HepG2 (cell line): ENCODE measurements around the gene URGCP. TPM values are rescaled to one million over a fixed set of nuclear protein-coding genes. Genes with fewer than 3 reads are reported as not detected.
A peak's percentile ranks its signal among the peaks of the same experiment; 100 is the strongest.

Source experiments
- ARID5B ChIP-seq: IDR thresholded peaks from 2 replicates; pipeline ENCODE4 v1.4.0; 2020; ENCODE audit warnings: mild to moderate bottlenecking, missing genetic modification reagents
- ETV6 ChIP-seq: sonication (generic); formaldehyde crosslinking; conservative IDR thresholded peaks from 2 replicates; pipeline ENCODE4 v1.4.0; 2020; ENCODE audit warnings: missing genetic modification reagents
- FOXK1 ChIP-seq: sonication (generic); formaldehyde crosslinking; IDR thresholded peaks from 2 replicates; pipeline ENCODE4 v1.4.0; 2020; ENCODE audit warnings: low read depth, missing genetic modification reagents, borderline replicate concordance
- FOXO1 ChIP-seq: sonication (generic); formaldehyde crosslinking; IDR thresholded peaks from 2 replicates; pipeline ENCODE4 v1.4.0; 2020; ENCODE audit warnings: missing genetic modification reagents
- FUBP1 ChIP-seq: sonication (generic); formaldehyde crosslinking; IDR thresholded peaks from 2 replicates; pipeline ENCODE4 v1.5.1; 2020; ENCODE audit warnings: missing genetic modification reagents, mild to moderate bottlenecking, borderline replicate concordance
- KLF9 ChIP-seq: IDR thresholded peaks from 2 replicates; pipeline ENCODE4 v1.6.1; 2016; ENCODE audit warnings: low read depth
- MATR3 ChIP-seq: sonication (generic); formaldehyde crosslinking; IDR thresholded peaks from 2 replicates; pipeline ENCODE4 v1.4.0; 2020; ENCODE audit warnings: missing genetic modification reagents
- MXD4 ChIP-seq: IDR thresholded peaks from 2 replicates; pipeline ENCODE4 v1.6.1; 2016; ENCODE audit warnings: mild to moderate bottlenecking, missing biosample characterization, missing genetic modification reagents
- NONO ChIP-seq, 2 experiments: fragments of 450-650 bp in 1 of 2; sonication (generic) in 1 of 2; formaldehyde crosslinking in 1 of 2; IDR thresholded peaks in 1 of 2; conservative IDR thresholded peaks in 1 of 2; 2 replicates each; pipeline versions ENCODE4 v1.6.1 to v1.8.0; 2017 to 2022; ENCODE audit warnings: mild to moderate bottlenecking in 1 of 2, missing genetic modification reagents in 1 of 2, moderate library complexity in 1 of 2
- PAWR ChIP-seq: sonication (generic); formaldehyde crosslinking; IDR thresholded peaks from 2 replicates; pipeline ENCODE4 v1.4.0; 2020; ENCODE audit warnings: missing genetic modification reagents, mild to moderate bottlenecking, borderline replicate concordance
- SRY ChIP-seq: sonication (generic); formaldehyde crosslinking; IDR thresholded peaks from 2 replicates; pipeline ENCODE4 v1.8.0; 2022; ENCODE audit warnings: mild to moderate bottlenecking, missing genetic modification reagents
- SUZ12 ChIP-seq: fragments of 150-350 bp; IDR thresholded peaks from 2 replicates; pipeline ENCODE4 v1.6.1; 2014; ENCODE audit warnings: low read depth, low read length
- ZGPAT ChIP-seq: IDR thresholded peaks from 2 replicates; pipeline ENCODE4 v1.6.1; 2016; ENCODE audit warnings: mild to moderate bottlenecking
- ZKSCAN5 ChIP-seq: sonication (generic); formaldehyde crosslinking; IDR thresholded peaks from 2 replicates; pipeline ENCODE4 v1.5.1; 2020; ENCODE audit warnings: mild to moderate bottlenecking, missing genetic modification reagents
- ZKSCAN8 ChIP-seq: IDR thresholded peaks from 2 replicates; pipeline ENCODE4 v1.6.1; 2016; ENCODE audit warnings: borderline replicate concordance, missing genetic modification reagents, missing compliant biosample characterization
- ZNF33B ChIP-seq: sonication (generic); formaldehyde crosslinking; IDR thresholded peaks from 2 replicates; pipeline ENCODE4 v1.5.1; 2020; ENCODE audit warnings: mild to moderate bottlenecking, missing genetic modification reagents
- ZNF569 ChIP-seq: sonication (generic); formaldehyde crosslinking; IDR thresholded peaks from 2 replicates; pipeline ENCODE4 v1.5.0; 2020; ENCODE audit warnings: mild to moderate bottlenecking, missing genetic modification reagents, moderate library complexity, borderline replicate concordance
- ZNF572 ChIP-seq: sonication (generic); formaldehyde crosslinking; IDR thresholded peaks from 2 replicates; pipeline ENCODE4 v1.5.1; 2020; ENCODE audit warnings: mild to moderate bottlenecking, missing genetic modification reagents
- ZNF672 ChIP-seq: sonication (generic); formaldehyde crosslinking; IDR thresholded peaks from 2 replicates; pipeline ENCODE4 v1.8.1; 2022; ENCODE audit warnings: missing genetic modification reagents
- polyA plus RNA-seq, 8 experiments: library from polyadenylated mRNA; depleted of rRNA in 3 of 8; stranded (reverse) in 7 of 8; unstranded in 1 of 8; fragments of >200 nt; fragmentation: Illumina TruSeq in 4 of 8; extraction: Trizol in 4 of 8; gene quantifications; 2 replicates each; pipeline versions ENCODE4 v1.2.1 to v1.2.3, GENCODE V29; 2011 to 2016; ENCODE audit warnings: low read depth in 4 of 8, missing spikeins in 1 of 8, mixed read lengths in 1 of 8; ENCODE audit not compliant: insufficient read depth in 1 of 8
- total RNA-seq, 5 experiments: library from RNA; depleted of rRNA; stranded (reverse); fragments of >200 nt; fragmentation: Illumina TruSeq; extraction: Trizol; gene quantifications; 2 replicates each; pipeline ENCODE4 v1.2.3, GENCODE V29; 2016; ENCODE audit warnings: low read depth in 1 of 5

URGCP gene
- total and polyA plus RNA-seq, 2 of the 13 experiments (the other 11 are each of a cell fraction or from before 2014, with no cell fraction given) = 22.3 to 25.8 TPM

GRCh38 chr7:43869006-43869866, 37.2 kb downstream of the URGCP start, which contains the start of gene MRPS24 (continued):
- 0 out of 2 replicates have a peak, but pooled peaks have one; percentile 65 for TF ChIP-seq FUBP1 (CRISPR knock-in tag)
- no peak for TF ChIP-seq ZNF572 (CRISPR knock-in tag)
- no peak for TF ChIP-seq NONO (IDR thresholded peaks at IDR 0.05)
- peak; percentile 94 for TF ChIP-seq NONO (CRISPR knock-in tag; conservative IDR thresholded peaks at IDR 0.05)
- TF ChIP-seq SRY (CRISPR knock-in tag) = no peak
- TF ChIP-seq ZKSCAN8 (CRISPR knock-in tag) = no peak
- no peak; the same call in none of the 2 replicates for TF ChIP-seq ARID5B
- no peak for TF ChIP-seq ZNF33B
- no peak for TF ChIP-seq PAWR (CRISPR knock-in tag)
- 0 out of 2 replicates have a peak, but pooled peaks have one; percentile 59 for TF ChIP-seq KLF9
- TF ChIP-seq ETV6 = peak; percentile 36; the same call in 1 of the 2 replicates
- no peak for TF ChIP-seq MATR3 (CRISPR knock-in tag)
- no peak for TF ChIP-seq ZNF569 (CRISPR knock-in tag)
- TF ChIP-seq FOXO1 (CRISPR knock-in tag) = 0 out of 2 replicates have a peak, but pooled peaks have one; percentile 11
- no peak for TF ChIP-seq FOXK1 (CRISPR knock-in tag)
- TF ChIP-seq MXD4 = peak; percentile 74
- TF ChIP-seq ZGPAT (CRISPR knock-in tag) = peak; percentile 63
- TF ChIP-seq ZKSCAN5 (CRISPR knock-in tag) = no peak
- TF ChIP-seq SUZ12 = no peak
- TF ChIP-seq ZNF672 (CRISPR knock-in tag) = no peak
